ENCODE data around the gene ADGRF3.
"Not testable (repeated sequence)": the region's sequence is repeated elsewhere in the genome, so short reads cannot be mapped to it uniquely, and the experiment has no call there.

The ADGRF3 gene

GRCh38 chr2:26276484-26277227, 69.9 kb downstream of the ADGRF3 start:
- FAIRE-seq = no peak

GRCh38 chr2:26274058-26274613, 72.5 kb downstream of the ADGRF3 start:
- FAIRE-seq = no peak

DNA sequence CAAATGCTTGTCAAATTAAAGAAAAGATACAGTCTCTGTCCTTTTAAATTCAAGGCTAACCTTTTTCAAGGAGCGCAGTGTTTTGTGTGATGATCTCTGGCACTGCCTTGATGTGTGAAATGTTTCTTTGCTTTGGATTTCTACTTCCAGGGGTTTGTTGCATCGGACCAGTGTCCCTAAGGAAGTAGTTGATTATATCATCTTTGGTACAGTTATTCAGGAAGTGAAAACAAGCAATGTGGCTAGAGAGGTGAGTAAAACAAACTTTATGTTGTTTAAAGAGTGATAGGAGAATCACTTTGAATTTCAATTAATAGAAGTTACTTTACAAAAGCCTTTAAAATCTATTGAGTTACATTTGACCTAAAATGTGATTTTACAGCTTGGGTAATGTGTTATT, 73.1 kb downstream of the ADGRF3 start:
- FAIRE-seq = no peak

GRCh38 chr2:26270373-26270772, 76.2 kb downstream of the ADGRF3 start:
- no peak for FAIRE-seq

- FAIRE-seq = no peak
Measured at GRCh38 chr2:26269571-26270158, 76.9 kb downstream of the ADGRF3 start.

DNA sequence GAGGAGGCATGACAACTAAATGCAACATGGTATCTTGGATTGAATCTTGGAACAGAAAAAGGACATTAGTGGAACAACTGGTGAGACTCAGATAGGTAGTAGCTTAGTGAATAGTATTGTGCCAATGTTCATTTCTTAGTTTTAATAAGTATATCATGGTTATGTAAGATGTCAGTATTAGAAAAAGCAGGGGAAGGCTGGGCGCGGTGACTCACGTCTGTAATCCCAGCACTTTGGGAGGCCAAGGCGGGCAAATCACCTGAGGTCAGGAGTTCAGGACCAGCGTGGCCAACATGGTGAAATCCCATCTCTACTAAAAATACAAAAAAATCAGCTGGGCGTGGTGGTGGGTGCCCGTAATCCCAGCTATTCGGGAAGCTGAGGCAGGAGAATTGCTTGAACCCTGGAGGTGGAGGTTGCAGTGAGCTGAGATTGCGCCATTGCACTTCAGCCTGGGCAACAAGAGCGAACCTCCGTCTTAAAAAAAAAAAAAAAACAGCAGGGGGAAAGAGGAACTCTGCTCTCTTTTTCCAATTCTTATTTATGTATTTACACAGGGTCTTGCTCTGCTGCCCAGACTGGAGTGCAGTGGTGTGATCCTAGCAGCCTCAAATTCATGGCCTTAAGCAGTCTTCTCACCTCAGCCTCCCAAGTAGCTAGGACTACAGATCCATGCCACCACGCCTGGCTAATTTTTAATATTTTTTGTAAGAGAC, 77.8 kb downstream of the ADGRF3 start:
- not testable (repeated sequence) for FAIRE-seq

GRCh38 chr2:26268213-26268612, 78.4 kb downstream of the ADGRF3 start:
- FAIRE-seq = no peak

DNA sequence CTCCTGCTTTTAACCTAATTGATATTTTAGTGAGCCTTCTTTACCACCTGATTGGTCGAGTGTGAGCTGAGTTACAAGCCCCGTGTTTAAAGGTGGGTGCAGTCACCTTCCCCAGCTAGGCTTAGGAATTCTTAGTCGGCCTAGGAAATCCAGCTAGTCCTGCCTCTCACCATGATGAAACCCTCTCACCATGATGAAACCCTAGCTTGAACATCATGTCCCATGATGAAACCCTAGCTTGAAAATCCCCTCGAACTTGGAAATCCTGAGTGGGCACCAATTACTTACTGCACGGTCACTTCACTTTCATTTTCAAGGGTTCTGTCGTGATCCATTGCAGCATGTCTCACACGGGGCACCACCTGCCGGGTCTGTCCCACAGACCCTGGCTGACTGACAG, 87.8 kb downstream of the ADGRF3 start:
- not testable (repeated sequence) for FAIRE-seq

Measured in colon (tissue), 2 donors.